HG03575 (cell line): ENCODE data around the gene EDDM13.
"Not testable (repeated sequence)": the region's sequence is repeated elsewhere in the genome, so short reads cannot be mapped to it uniquely, and the experiment has no call there.

ENCODE experiments used
- ATAC-seq: cut with Tn5 transposase; IDR thresholded peaks from one replicate; pipeline ENCODE4 v1.9.1; 2021; ENCODE audit not compliant: unreplicated experiment, insufficient number of reproducible peaks, low FRiP score; ENCODE audit errors: extremely low read depth

EDDM13 gene

DNA sequence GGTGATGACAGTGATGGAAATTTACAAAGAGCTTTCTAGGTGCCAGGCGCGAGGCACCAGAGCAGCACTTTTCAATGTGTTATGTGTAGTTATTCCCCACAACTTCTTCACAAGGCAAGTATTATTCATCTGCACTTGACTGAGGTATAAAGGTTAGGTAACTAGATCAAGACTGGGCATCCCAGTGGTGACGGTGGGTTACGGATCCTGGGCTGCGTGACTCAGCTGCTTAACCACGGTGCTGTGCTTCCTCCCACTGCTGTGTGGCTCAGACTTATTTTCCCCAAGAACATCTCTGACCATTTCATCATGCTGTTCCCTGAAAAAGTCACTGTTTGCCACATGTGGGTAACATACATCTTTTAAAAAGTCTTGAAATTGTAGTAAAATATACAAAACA, 19.3 kb downstream of the EDDM13 start:
- ATAC-seq = no peak

DNA sequence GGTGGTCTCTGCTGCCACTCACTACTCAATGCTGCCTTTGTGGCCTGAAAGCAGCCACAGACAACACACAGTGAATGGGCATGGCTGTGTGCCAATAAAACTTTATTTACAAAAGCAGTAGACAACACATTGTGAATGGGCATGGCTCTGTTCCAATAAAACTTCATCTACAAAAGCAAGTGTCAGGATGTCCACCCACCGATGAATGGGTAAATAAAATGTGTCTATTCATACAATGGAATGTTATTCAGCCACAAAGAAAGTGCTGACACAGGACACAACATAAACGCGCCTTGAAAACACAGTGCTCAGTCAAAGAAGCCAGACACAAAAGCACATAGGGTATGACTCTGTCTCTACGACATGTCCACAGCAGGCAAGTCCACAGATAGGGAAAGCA, 22.0 kb downstream of the EDDM13 start:
- ATAC-seq = no peak

DNA sequence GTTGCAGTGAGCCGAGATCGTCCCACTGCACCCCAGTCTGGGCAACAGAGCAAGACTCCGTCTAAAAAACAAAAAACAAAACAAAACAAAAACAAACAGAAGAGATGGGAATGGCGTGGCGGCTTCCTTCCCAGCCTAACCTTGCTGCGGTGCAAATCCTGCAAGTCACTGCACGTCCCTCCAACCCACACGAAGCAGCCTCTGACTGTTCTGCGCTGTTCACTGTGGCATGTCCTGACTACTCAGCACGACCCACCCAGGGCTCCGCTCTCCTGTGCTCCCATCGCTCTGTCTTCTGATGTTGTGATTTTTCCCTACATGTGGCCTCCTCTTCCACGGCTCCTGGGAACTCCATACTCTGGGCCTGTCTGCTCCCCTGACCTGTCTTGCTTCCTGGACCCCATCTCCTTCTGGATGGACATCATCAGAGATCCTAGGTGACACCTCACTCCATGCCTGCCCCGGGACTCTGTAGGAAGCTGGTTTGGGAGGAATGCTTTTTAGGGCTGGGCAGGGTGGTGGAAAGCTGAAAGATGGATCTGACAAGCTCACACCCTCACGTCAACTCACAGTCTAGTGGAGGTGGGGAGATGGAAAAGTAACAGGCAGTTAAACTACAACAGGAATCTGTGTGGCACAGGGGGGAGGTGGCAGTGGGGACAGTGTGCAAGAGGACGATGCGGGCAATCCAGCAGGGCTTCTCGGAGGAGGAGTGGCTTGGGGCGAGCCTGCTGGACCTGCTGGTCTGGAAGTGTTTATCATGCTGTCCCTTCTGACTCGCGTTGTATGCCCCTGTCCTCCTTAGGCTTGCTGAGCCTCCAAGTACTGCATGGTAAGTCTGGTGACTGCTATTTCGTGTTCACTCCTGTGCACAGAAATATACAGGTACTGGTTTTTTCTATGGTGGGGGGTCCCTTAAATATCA, 23.2 kb downstream of the EDDM13 start:
- ATAC-seq = no peak

GRCh38 chr19:56297010-56297409, 24.5 kb downstream of the EDDM13 start:
- no peak for ATAC-seq

DNA sequence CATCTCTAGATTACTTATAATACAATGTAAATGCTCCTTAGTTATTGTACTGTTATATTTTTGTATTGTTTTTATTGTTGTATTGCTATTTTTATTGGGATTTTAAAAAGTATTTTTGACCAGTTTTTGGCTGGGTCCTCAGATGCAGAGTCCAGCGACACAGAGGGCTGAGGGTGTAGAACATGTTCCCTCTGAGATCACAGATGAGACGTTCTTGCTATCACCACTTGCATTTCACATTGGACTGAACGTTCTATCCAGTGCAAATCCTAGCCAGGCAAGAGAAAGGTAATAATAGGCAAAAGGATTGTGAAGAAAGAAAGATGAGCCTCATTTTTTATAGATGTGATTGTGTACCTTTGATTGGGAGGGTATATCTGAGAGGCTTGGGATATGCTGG, 27.1 kb downstream of the EDDM13 start:
- ATAC-seq = no peak

DNA sequence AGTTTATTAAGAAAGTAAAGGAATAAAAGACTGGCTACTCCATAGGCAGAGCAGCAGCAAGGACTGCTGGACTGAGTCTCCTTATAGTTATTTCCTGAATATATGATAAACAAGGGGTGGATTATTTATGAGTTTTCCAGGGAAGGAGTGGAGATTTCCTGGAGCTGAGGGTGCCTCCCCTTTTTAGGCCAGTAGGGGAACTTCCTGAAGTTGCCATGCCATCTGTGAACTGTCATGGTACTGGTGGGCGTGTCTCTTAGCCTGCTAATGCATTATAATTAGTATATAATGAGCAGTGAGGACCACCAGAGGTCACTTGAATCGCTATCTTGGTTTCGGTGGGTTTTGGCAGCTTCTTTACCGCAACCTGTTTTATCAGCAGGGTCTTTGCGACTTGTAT, 28.6 kb downstream of the EDDM13 start:
- ATAC-seq = no peak

DNA sequence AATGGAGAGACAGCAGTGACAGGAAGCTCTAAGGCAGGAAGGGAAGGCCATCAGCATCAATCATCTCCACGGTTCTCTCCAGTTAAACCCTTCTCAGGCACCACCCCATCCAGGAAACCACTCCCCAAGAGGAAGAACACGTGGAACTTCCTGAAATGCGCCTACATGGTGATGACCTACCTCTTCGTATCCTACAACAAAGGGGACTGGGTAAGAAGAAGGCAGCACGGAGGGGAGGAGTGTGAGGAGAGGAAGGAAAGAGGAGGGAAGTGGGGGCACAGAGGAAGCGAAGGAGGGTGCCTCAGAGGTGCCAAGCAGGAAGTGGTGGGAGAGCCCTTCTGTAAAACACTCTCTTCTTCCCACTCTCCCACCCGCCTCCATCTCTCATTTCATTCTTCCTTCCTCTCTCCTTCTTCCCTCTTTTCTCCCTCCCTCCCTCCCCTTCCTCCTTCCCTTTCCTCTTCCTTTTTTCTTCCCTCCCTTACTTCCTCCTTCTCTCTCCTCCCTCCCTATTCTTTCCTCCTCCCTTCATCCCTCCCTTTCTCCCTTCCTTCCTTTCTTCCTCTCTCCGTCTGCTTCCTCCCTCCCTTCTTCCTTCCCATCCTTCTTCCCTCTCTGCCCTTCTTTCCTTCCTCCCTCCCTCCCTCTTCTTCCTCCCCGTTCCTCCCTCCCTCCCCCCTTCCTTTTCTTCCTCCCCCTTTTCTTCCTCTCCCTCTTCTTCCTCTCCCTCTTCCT, 29.5 kb downstream of the EDDM13 start:
- ATAC-seq = no peak

DNA sequence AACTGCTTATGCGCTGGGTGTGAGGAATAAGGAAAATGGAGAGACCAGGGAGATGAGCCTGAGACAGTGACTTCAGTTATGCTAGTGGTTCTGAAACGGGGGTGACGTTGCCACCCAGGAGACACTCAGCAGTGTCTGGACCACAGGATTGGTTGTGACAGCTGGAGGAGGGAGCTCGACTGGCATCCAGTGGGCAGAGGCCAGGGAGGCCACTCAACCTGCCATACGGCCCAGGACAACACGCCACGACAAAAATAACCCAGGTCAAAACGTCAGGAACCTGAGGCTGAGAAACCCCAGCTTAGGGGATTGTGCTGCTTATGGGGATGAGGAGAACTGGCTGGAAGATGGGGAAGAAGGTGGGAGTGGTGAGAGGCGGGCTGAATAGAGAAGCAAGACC, 31.7 kb downstream of the EDDM13 start:
- ATAC-seq = no peak

- ATAC-seq = no peak
Observed at GRCh38 chr19:56306016-56306415, 33.5 kb downstream of the EDDM13 start.

DNA sequence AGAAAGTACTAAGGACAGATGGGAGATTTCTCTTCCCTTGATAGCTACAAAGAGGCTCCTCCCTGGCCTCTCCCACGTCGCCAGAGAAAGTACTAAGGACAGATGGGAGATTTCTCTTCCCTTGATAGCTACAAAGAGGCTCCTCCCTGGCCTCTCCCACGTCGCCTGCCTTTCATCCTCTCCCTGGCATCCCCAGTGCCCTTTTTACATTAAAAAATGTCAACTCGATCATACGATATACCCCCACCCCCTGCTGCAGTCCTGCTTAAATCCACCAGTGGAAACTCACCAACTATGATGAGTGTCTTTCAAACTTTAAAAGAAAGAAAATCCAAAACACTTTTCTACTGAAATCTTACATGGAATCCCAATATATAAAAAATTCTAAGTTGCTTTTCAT, 34.5 kb downstream of the EDDM13 start:
- not testable (repeated sequence) for ATAC-seq

- ATAC-seq = no peak
Observed at GRCh38 chr19:56308792-56309191, 36.2 kb downstream of the EDDM13 start.

GRCh38 chr19:56309511-56310185, 37.1 kb downstream of the EDDM13 start:
- ATAC-seq = no peak

- ATAC-seq = no peak
Observed at GRCh38 chr19:56310462-56310861, 37.9 kb downstream of the EDDM13 start.

- no peak for ATAC-seq
Observed at GRCh38 chr19:56312342-56312741, 39.8 kb downstream of the EDDM13 start.

DNA sequence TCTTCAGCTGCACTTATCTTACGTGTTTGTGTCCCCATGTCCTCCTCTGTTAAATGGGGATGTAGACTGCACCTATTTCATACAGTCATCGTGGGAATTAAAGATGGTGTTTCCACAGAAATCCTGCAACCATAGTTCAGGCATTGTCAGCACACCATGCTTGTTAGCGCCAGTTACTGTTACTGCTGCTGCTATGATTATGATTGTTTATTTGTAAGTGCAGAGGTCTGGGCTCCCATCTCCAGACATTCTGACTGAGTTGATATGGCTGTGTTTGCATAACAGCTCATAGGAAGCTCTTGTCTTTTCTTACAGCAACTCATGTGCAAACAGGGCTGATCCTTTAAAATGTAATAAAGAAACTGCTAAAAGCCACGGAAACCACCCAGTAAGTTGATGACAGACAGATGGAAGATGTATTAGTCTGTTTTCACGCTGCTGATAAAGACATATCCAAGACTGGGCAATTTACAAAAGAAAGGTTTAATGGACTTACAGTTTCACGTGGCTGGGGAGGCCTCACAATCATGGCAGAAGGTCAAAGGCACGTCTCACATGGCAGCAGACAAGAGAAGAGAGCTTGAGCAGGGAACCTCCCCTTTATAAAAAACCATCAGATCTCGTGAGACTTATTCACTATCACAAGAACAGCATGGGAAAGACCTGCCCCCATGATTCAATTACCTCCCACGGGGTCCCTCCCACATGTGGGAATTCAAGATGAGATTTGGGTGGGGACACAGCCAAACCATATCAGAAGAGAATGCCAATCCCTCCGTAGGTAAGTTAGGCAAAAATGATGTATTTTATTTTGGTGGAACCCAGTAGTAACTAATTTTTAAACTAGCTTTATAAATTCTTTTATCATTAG, 40.5 kb downstream of the EDDM13 start:
- no peak for ATAC-seq

DNA sequence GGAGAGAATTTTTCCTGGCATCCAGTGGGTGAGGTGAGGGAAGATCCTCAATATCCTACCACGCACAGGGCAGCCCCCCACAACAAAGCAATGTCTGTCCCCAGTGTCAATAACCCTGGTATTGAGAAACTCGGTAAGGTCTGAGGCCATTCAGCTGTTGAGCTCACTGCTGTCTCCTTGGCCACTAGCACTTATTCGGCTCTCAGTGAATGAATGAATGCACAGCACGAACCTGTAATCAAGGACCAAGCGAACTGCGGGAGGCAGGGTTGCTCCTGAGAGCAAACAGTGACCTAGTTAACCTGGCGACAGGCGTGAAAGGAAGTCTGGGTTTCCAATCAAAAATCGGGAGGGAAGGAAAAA, 41.5 kb downstream of the EDDM13 start:
- no peak for ATAC-seq

GRCh38 chr19:56314381-56315076, 42.0 kb downstream of the EDDM13 start, which contains the start of gene ZSCAN5A:
TSS of gene ZSCAN5A (minus strand) at chr19:56314839. CDS start at chr19:56225046, 89,793 bp downstream.
- peak; percentile 33 for ATAC-seq

- ATAC-seq = peak; percentile 60
Observed at GRCh38 chr19:56315077-56315828, 42.7 kb downstream of the EDDM13 start.
